ENCODE data around the gene PLEKHA8.

- TF ChIP-seq CTCF (conservative IDR thresholded peaks at IDR 0.05; ENCODE audit: low read length) (no peak), EZH2phosphoT487 (IDR thresholded peaks at IDR 0.05; ENCODE audit: borderline replicate concordance) (no peak)
Measured at GRCh38 chr7:30136743-30137485, 108.7 kb downstream of the PLEKHA8 start.

All from Loucy (cell line).